ENCODE data around the gene ZNF202.

Gene ZNF202

GRCh38 chr11:123741159-123742030 is at the start of gene ZNF202:
Gene ZNF202 (minus strand): TSS chr11:123741660. CDS start chr11:123730888, 10,772 bp downstream.
- TF ChIP-seq REST (IDR thresholded peaks at IDR 0.05; ENCODE audit: low read depth) (no peak), TAF1 (IDR thresholded peaks at IDR 0.05; ENCODE audit: low read depth) (peak; percentile 77), YY1 (IDR thresholded peaks at IDR 0.05; ENCODE audit: low read depth) (no peak), MAX (IDR thresholded peaks at IDR 0.05) (peak; percentile 97), CREB1 (IDR thresholded peaks at IDR 0.05; ENCODE audit: low read depth) (no peak), TCF12 (IDR thresholded peaks at IDR 0.05; ENCODE audit: low read depth) (peak; percentile 49), FOXM1 (IDR thresholded peaks at IDR 0.05; ENCODE audit: borderline replicate concordance, low read depth) (no peak), NFIC (IDR thresholded peaks at IDR 0.05) (no peak), CEBPB (IDR thresholded peaks at IDR 0.05) (no peak), USF1 (IDR thresholded peaks at IDR 0.05) (peak; percentile 95), EGR1 (IDR thresholded peaks at IDR 0.05) (no peak), ZBTB7A (IDR thresholded peaks at IDR 0.05; ENCODE audit: low read depth) (peak; percentile 53; the same call in 1 of the 2 replicates), RAD21 (IDR thresholded peaks at IDR 0.05; ENCODE audit: low read depth) (no peak), EP300 (IDR thresholded peaks at IDR 0.05; ENCODE audit: borderline replicate concordance) (no peak), TEAD4 (IDR thresholded peaks at IDR 0.05) (no peak)

DNA sequence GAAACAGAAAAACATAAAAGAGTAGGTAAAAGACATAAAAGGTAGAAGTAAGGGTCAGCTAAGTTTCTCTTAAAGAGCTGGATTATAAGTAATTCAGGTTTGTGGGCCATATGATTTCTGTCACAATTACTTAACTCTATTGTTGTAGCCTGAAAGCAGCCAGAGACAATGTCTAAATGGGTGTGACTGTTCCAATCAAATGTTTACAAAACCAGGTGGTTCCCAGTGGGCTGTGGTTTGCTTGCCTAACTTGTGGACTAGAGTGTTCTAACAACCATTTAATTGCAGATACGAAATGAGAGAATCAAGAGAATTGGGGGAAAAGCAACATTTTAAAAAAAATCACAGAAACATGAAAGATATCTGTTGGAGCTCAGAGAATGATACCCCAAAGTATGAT is 42.1 kb upstream of the ZNF202 start:
- TF ChIP-seq CREB1 (IDR thresholded peaks at IDR 0.05; ENCODE audit: low read depth) = no peak
- no peak for TF ChIP-seq TAF1 (IDR thresholded peaks at IDR 0.05; ENCODE audit: low read depth)
- TF ChIP-seq MAX (IDR thresholded peaks at IDR 0.05) = no peak
- no peak for TF ChIP-seq NFIC (IDR thresholded peaks at IDR 0.05)
- TF ChIP-seq USF1 (IDR thresholded peaks at IDR 0.05) = no peak
- no peak for TF ChIP-seq EGR1 (IDR thresholded peaks at IDR 0.05)
- TF ChIP-seq FOXM1 (IDR thresholded peaks at IDR 0.05; ENCODE audit: borderline replicate concordance, low read depth) = no peak
- no peak for TF ChIP-seq TEAD4 (IDR thresholded peaks at IDR 0.05)
- no peak for TF ChIP-seq ZBTB7A (IDR thresholded peaks at IDR 0.05; ENCODE audit: low read depth)
- TF ChIP-seq REST (IDR thresholded peaks at IDR 0.05; ENCODE audit: low read depth) = no peak
- TF ChIP-seq RAD21 (IDR thresholded peaks at IDR 0.05; ENCODE audit: low read depth) = no peak

- TF ChIP-seq USF1 (IDR thresholded peaks at IDR 0.05) (no peak), REST (IDR thresholded peaks at IDR 0.05; ENCODE audit: low read depth) (no peak), MAX (IDR thresholded peaks at IDR 0.05) (no peak), TAF1 (IDR thresholded peaks at IDR 0.05; ENCODE audit: low read depth) (no peak), EP300 (IDR thresholded peaks at IDR 0.05; ENCODE audit: borderline replicate concordance) (no peak), TEAD4 (IDR thresholded peaks at IDR 0.05) (no peak), CEBPB (IDR thresholded peaks at IDR 0.05) (no peak), NFIC (IDR thresholded peaks at IDR 0.05) (no peak), CREB1 (IDR thresholded peaks at IDR 0.05; ENCODE audit: low read depth) (no peak), FOXM1 (IDR thresholded peaks at IDR 0.05; ENCODE audit: borderline replicate concordance, low read depth) (no peak), RAD21 (IDR thresholded peaks at IDR 0.05; ENCODE audit: low read depth) (no peak), TCF12 (IDR thresholded peaks at IDR 0.05; ENCODE audit: low read depth) (no peak)
Measured at GRCh38 chr11:123778511-123778910, 37.1 kb upstream of the ZNF202 start.
